Lower leg skin (tissue), 3 donors: ENCODE data around the gene OPRM1.

ENCODE experiments used
- CTCF ChIP-seq, 3 donors: fragments of 450-650 bp; IDR thresholded peaks; one replicate each; pipeline ENCODE4 v1.5.1; 2016; ENCODE audit warnings: antibody characterized with exemption in 3 of 3, mild to moderate bottlenecking in 3 of 3, moderate library complexity in 2 of 3
- POLR2A ChIP-seq, 2 donors: fragments of 450-650 bp; IDR thresholded peaks; one replicate each; pipeline ENCODE4 v1.6.1; 2016 to 2017; ENCODE audit warnings: antibody characterized with exemption in 2 of 2, mild to moderate bottlenecking in 1 of 2, moderate library complexity in 1 of 2

GRCh38 chr6:153989989-153990388 is 49.1 kb upstream of the OPRM1 start:
- TF ChIP-seq CTCF (IDR thresholded peaks at IDR 0.05): no peak
- no peak for TF ChIP-seq POLR2A (IDR thresholded peaks at IDR 0.05)
